ELF-1 (cell line): ENCODE measurements around the gene PBX1.

Experiments
- DNase-seq: peaks from one replicate; pipeline ENCODE4 v3.0.0-alpha.2; 2016; ENCODE audit warnings: low read depth, low spot score

The PBX1 gene

DNA sequence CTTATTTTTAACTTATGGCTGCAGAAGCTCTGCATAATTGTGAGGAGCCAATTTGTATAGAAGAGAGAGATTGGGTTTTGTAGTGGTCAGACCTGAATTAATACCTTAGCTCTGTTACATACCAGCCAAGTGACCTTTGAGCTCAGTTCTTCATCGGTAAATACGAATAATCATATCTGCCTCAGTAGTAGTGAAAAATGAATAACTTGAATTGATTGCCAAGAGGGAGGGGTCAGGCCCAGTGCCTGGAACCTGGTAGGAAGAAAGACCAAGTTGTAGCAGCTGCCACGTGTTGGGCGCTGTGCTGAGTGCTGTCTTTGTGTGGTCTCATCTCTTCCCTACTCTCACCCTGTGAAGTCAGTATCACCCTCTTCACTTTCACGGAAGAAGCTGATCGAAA lies 247.5 kb downstream of the PBX1 start:
- DNase-seq = no peak

DNA sequence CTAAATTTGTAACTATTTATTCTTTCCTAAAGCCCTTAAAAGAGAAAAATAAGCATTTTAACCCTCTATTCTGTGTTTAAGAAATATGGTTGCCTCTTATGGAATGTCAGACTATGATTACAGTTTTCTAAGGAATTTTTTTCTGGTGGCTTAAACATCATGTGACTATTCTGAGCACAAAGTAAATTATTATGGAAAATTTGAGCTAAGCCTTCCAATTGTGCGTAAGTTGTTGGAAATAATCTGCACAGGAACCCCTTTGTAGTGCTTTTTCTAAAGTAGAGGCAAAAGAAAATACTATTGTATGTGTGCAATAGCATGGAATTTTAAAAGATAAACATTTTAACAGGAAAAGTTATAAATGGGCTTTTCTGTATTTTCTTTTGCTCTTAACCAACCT lies 254.8 kb downstream of the PBX1 start:
- DNase-seq = no peak

DNA sequence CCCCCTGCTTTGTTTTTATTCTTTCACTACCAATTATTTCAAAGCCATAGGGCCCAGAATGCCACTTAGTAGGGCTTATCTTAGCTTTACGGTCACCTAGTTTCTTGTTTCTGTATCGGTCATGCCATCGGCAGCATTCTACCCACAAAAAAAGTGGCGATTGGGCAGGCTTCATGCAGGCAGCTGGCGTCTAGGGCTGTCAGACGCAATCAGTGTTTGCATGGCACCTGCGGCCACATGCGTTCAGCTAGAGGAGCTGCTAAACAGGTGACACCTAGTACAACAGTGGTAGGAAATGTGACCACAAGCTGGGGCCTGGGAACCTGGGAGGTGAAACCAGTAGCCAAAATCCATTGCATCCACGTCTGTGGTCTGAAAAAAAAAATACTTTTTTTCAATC lies 262.7 kb downstream of the PBX1 start:
- no peak for DNase-seq

DNA sequence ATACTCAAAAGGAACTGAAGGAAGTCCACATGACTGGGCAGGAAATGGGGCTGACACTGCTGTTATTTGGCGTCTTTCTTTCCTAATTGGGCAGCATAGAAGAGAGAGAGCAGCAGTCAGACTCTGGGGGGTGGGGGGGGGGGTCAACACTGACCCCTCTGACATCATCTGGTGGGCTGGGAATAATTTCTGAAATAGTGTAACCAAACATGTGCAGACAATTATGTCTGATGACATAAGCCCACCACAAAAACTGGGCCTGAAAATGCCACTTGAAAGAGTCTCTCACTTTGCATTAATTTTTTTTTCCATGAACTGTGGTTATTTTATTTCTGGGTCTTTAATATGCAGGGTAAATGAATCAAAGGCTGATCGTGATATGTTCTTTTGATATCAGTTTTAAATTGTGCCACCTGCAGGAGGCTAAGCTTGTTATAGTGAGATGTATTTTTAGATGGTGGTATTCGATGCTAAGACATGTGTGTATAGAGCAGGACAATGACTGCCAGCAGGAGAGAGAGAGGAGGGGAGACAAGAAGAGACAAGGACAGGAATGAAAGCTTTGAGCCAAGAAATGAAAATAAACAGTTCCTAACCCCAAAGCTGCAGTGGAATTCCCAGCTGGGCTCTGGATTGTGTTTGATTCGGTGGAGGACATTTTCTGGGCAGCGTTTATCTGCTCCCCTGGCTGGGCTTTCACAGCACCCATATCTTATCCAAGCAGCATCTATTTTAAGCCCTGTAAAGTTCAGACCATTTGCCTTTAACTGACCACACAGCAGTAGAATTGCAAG lies 264.7 kb downstream of the PBX1 start:
- DNase-seq = no peak

DNA sequence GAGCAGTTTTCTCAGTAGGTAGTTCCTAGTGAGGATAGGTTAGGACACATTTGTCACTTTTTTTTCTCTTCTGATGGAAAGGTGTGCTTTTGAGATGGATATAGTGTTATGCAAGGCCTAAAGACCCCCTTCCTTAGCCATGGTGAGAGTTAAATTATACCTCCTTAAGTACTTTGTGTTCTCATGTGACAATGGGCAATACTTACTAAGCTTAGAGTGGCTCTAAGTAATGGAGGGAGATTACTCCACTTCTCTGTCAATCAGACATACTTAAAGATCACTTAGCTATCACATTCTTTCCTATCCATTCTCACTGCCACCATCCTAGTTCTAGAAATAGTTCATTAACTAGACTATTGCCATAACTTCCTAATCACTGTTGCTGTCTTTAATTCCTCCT lies 265.6 kb downstream of the PBX1 start:
- DNase-seq = no peak

DNA sequence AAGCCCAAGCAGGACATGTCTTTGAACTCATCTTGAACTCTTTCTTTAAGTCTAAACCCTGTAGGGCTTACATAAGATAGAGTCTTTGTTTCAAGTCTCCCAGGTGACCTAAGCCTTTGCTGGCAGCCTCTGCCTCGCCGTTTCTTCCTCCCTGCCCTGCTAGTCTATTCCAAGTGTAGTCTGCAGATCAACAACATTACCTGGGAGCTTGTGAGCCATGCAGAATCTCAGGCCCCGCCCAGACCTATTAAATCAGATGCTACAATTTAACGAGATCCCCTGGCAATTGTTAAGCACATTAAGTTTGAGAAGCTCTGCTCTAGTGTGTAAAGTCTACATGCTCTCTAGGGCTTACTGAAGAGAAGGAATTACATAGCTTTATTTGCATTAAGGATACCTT lies 271.6 kb downstream of the PBX1 start:
- DNase-seq = no peak

DNA sequence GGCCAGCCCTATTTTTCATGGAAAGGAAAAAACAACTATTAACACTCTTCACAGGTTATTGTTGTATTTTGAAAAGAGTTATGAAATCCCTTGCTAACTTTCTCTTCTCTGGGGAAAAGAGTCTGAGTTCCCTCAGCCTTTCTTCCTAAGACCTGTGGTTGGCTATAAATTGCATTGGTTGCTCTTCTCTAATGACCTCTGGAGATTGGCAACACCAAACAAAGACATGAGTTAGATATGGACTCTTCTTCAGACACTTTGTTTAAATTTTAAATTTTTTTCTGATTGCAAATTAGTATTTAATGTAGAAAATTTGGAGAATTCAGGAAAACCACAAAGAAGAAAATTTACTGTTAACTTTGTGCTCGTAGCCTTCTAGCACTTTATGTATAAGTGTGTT lies 275.7 kb downstream of the PBX1 start:
- no peak for DNase-seq

DNA sequence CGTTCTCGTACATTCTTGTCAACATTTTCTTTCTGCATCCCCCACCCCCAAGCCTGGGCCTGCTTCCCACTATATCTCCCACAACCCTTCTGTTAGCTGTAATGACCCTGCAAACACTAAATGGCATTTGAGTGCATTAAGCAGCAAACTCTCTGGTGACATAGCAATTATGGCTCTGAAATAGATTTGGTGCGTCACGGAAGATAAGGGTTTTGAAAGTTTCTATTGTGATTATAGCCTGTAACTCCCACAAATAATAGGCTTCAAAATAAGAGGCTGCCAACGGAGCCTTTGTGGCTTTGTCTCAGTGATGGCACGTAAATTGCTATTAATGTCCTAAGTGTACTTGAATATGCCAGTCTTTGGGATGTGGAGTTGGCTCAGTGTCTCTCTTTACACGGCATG lies 277.6 kb downstream of the PBX1 start:
- no peak for DNase-seq

DNA sequence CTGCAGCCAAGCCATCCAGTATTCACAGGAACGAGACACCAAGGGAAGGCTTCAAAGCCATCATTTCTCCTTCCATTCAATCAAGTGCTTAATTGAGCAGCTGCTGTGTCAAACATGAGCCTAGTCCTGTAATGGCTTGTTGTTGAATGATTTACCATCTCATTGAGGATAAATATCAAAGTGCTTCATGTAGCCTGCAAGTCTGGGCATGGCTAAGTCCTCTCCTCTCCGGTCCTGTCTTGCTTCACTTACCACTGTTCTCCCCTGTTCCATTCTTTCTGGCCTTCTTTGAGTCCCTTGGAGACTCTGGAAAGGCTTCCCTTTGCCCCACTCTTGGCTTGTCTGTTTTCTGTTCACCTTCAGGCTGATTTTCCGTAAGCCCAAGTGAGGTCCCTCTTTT lies 279.8 kb downstream of the PBX1 start:
- no peak for DNase-seq

DNA sequence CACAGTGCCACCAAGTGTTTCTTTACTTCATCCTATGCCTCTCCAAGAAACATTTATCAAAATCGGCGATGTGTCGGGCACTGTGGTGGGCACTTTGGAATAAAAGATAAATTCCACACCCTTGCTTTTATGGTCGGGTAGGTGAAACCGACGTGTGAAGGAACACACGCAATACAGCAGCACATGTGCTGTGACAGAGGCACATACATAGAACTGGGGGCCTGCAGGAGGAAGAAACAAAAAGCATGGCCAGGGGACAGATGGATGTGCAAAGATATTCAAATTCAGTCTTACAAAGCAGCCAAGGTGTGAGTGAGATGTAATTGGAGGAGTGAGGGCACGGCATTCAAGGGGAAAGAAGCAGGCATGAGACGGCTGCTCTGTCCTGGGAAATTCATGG lies 282.0 kb downstream of the PBX1 start:
- no peak for DNase-seq

DNA sequence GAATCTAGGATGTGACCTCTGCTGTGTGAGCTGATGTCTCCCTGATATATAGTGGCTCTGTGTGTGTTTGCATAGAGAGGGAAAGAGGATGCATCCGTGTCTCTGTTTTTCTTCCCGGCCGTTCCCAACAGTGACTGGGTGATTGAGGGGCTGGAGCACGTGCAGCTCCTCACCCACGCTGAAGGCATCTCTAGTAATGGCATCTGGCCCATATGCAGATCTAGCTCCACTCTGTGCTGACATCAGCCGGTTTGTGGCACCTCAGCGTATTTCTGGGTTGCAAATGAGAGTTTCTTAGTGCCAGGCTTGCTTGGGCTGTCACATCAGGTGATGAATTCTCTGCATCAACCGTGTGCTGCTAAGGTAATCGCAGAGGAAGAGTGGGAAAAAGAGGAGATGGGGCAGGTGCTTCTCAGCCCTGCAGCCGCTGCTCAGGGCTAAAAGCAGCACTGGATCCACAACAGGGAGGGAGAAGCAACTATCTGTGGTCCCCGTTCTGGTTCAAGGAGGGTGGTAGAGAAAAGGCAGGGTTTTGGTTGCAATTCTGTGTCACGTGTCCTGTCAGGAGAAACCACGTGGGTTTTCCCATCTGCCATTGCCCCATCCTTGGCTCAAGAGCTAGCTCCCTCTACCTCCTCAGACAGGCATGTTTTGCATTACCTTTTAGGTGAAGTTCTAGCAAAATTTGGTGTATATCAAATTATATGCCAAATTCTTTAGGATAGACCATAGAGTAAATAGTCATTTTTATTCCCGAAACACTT lies 282.9 kb downstream of the PBX1 start:
- DNase-seq = no peak

DNA sequence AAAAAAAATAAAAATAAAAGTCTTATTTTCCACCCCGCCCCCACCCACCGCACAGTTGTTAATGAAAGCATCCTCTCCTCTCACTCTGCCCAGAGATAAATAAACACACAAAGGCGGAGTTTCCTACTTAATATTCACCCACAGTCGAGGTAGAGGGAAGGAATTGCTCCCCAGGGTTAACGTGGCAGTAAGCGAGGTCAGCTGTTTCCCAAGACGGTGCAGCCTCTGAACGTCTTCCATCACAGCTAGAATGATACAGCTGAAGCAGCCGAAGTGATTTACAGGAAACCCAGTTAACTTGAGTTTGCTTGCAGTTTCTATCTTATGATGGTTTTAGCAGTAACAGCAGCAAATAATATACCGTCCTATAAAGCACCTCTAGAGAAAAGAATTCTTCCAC lies 283.9 kb downstream of the PBX1 start:
- DNase-seq = no peak

DNA sequence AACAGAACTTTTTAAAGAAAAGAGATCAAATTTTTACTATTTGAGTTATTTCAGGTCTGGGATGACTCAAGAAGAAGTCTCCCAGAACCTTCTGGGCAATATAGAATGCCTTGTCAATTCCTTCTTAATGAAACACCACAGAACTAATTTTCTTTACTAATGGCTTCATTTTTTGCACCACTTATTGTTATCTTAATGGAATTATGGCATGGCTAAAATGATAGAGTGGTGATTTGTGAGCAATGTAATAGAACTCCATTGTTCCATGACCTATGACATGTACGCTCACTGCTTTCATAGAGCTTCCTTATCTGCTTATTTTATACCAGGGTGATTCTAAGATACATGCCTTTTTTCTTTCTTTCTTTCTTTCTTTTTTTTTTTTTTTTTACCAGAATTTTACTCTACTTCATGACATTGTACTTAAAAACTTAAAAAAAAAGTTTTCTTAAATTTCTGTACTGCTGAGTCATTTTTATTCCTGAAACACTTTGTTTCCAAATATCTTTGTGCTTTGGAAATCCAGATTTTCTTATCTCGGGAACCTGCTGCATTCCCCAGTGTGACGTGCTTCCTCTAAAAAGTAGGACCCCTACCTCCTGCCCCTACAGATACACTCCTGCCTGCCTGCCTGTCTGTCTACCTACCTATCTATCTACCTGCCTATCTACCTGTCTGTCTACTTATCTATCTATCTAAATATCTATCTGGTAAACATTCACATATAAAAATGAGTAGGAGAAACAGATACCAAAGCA lies 284.9 kb downstream of the PBX1 start:
- no peak for DNase-seq

DNA sequence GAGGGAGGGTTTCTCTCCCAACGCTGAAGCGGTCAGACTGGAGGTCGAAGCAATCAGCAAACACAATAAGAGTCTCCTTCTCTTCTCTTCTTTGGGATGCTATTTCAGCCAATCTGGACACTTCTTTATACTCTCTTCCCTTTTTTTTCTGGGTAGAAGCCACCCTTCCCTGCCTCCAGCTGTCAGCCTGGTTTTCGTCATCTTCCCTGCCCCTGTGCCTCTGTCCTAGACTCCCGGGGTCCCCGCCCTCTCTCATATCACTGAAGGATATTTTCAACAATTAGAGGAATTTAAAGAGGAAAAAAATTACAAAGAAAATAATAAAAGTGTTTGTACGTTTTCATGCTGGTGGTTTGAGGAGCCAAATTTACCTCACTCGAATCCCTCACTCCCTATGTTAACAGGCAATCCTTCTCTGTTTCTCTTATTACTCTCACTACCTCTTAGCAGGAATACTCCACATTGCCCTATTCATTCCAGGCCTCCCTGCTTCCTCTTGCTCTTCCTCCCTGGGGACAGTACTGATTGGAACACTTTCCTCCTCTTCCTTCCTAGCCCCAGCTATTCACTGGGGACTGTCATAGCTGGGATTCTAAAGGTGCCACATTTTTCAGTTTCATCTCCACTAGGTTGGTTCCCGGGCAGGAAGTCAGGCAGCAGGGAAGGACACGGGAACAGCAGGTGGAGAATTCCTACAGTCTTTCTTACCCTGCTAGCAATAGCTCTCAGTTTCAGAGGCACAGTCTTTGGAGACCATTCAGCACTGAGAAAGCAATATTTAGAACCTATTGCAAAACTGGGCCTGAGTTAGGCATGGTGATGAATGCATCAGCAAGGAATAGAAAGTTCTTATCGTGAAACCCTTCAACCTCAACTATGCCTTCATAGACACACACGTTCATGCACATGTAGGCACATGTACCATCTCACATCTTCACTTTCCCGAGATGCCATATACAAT lies 288.0 kb downstream of the PBX1 start:
- DNase-seq = no peak

DNA sequence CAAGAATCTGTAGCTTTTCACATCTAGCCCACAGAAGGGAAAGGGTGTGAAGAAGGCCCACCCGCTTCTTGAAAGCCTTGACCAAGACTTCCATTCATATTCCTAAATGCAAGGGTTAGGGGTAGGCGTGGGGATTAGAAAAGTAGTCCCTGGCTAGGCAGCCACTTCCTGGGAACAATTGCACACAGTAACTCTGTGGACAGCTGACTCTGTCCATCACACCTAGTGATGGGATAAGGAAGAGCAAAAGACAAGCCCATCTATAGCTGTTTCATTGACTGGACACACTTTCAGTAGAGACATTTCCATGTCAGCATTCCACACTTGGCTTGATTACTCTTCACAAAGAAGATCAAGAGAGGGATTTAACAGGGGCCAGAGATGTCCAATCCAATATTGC lies 294.2 kb downstream of the PBX1 start:
- DNase-seq = no peak

DNA sequence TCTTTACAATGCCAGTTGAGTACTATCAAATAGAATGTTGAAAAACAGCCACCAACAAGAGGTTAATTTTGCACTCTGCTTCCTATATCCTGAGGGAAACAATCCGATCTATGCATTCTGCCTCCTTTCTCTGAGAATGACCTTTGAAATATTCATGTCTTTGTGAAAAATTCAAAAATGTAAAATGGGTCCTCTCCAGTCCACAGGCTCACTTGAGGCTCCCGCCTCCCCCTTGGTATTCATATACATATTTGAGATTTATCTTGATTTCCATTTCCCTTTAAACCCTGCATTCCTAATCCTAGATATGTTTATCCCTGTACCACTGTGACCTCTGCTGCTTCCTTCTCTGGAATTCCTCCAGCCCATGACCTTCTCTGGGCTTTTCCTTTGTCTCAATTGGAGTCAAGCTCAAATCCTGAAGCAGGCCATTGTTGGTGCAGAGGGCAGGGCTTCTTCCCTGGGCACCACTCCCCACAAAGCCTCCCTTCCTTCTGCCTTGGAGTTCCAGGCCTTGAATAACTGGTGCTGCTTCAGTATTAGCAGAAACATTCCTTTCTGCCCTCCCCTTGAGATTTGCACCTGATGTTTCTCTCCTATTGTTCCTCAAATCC lies 296.8 kb downstream of the PBX1 start:
- no peak for DNase-seq

DNA sequence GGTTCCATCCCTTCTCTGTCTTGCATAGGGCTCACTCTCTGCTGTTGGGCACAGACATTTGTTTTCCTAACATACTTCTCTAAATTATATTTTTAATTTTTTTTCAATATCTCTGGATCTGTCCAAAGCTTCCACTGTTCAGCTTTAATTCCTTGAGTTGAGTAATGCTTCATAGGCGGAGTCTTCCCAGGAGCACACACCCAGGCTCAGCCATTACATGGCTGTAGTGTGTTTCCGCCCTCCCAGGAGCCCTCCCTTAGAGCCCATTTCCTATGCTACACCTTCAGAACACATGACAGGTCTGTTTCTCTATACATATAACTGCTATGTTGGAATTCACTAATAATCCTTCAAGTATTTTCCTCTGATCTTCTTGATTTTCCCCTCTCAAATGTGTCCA lies 297.4 kb downstream of the PBX1 start:
- DNase-seq = no peak

DNA sequence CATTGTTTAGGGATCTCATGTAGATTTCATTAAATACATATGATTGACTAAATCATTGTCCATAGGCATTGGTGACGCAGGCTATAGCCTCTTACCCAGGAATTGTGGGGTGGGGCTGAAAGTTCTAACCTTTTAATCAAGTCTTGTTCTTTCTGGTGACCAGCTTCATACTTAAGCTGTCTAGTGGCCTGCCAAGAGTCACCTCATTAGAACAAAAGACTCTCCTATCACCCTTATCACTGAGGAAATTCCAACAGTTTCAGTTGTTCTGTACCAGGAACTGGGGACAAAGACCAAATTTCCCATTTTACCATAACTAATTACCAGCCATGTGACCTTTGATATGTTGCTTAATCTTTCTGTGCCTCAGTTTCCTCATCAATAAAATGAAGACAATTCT lies 298.5 kb downstream of the PBX1 start:
- no peak for DNase-seq

DNA sequence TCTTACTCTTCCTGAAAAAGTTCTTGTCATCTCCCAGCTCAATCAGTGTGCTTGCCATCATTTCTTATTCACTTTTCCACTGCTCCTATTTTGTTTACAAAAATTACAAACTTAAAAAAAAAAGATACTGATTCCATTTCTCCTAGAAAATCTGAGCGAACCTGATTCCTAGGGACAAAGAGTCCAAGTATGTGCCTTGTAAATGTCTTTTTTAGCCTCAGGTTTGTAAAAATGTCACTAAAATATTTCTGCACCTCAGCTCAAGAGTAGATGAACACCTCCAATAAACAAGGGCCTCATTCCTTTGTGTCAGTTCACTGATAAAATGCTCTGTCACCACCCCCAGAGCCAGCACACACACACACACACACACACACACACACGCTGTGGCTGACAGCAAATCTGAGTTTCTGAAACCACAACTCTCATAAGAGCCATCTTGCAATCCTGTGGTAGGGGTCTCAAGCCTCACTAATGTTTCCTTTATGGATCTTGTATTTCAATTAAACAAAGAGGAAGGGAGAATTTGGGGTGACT lies 299.2 kb downstream of the PBX1 start:
- peak; percentile 9 for DNase-seq

DNA sequence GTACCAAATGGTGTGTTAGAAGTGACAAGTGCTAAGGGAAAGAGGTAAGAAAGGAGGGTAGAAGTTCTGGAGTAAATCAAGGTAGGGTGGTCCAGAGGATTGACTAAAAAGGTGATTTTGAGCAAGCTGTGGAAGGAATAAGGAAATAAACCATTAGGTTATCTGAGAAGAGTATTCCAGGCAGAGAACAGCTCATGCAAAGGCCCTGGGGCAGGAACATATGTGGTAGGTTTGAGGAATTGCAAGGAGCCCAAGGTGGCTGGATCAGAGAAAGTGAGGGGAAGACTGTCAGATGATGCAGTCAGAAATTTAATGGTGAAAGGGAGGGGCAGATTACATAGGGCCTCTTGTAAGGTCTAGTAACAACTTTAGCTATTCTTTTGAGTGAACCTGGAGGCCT lies 302.6 kb downstream of the PBX1 start:
- DNase-seq = no peak

DNA sequence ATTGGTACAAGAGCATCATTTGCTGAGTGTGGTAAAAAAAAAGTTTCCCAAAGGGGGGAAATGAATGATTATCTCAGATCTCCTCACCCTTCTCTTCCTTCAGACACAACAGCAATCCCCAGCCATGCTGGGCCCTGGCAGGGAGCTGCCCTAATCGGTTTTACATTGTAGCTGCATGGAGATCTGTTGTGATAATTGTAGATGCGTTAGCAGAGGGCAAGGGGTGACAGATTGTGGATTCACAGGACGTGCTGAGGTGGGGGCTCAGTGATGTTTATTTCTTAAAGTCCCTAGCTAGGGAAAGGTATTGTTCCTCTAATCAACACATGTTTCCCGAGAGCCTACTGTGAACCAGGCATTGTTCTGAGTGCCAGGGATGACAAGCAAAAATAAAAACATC lies 304.1 kb downstream of the PBX1 start:
- DNase-seq = peak; percentile 11
